Body of pancreas (tissue), 4 donors: ENCODE measurements around the gene SLC10A7.

ENCODE experiments used
- POLR2A ChIP-seq, 3 donors: fragments of 450-650 bp; IDR thresholded peaks; one replicate each; pipeline ENCODE4 v1.6.1; 2016; ENCODE audit warnings: antibody characterized with exemption in 3 of 3, mild to moderate bottlenecking in 2 of 3
- TF ChIP-seq, protein P1 (sequence below), 7 experiments: fragments of 450-650 bp in 4 of 7; fragments of 200-600 bp in 3 of 7; sonication (generic) in 3 of 7; IDR thresholded peaks; one replicate each; pipeline ENCODE4 v1.5.1; 2016 to 2019; ENCODE audit warnings: antibody characterized with exemption in 7 of 7

DNA sequence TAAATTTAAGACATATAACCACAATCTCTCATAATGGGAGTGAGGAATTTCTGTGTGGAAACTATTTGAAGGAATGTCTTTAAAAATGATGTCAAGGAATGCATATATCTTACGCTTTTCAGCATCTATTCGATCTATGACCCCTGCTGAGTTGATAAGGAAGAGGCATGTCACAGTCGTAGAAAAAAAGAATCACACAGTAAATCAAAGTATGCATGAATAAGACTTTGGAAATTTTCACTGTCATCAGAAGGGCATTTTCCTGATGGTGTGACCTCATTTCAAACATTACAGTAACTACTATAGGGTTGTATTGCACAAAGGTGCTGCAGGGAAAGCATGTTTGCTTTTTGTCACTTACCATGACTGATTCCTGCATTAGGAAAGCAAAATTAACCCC lies 265.9 kb downstream of the SLC10A7 start:
- TF ChIP-seq, protein P1, sequence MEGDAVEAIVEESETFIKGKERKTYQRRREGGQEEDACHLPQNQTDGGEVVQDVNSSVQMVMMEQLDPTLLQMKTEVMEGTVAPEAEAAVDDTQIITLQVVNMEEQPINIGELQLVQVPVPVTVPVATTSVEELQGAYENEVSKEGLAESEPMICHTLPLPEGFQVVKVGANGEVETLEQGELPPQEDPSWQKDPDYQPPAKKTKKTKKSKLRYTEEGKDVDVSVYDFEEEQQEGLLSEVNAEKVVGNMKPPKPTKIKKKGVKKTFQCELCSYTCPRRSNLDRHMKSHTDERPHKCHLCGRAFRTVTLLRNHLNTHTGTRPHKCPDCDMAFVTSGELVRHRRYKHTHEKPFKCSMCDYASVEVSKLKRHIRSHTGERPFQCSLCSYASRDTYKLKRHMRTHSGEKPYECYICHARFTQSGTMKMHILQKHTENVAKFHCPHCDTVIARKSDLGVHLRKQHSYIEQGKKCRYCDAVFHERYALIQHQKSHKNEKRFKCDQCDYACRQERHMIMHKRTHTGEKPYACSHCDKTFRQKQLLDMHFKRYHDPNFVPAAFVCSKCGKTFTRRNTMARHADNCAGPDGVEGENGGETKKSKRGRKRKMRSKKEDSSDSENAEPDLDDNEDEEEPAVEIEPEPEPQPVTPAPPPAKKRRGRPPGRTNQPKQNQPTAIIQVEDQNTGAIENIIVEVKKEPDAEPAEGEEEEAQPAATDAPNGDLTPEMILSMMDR (IDR thresholded peaks at IDR 0.05), result no peak
- TF ChIP-seq POLR2A (IDR thresholded peaks at IDR 0.05), result no peak
